GM23338 (cell line): ENCODE results near the gene CELSR1. TPM values are rescaled to one million over a fixed set of nuclear protein-coding genes. Genes with fewer than 3 reads are reported as not detected.

ENCODE experiments used
- ATAC-seq: fragments of 200-7000 bp; cut with Tn5 transposase; 3 replicates; pipeline ENCODE4 v1.9.1; 2020
- DNase-seq: peaks from one replicate; pipeline ENCODE4 v3.0.0-alpha.2; 2015; ENCODE audit warnings: low spot score
- H2AFZ ChIP-seq: fragments of 200-600 bp; sonication (generic); 2 replicates; pipeline ENCODE4 v1.8.0; 2016; ENCODE audit warnings: antibody characterized with exemption, mild to moderate bottlenecking, moderate library complexity
- H3F3A ChIP-seq: fragments of 200-600 bp; sonication (generic); replicated peaks from 2 replicates; pipeline ENCODE4 v1.8.0; 2017; ENCODE audit warnings: antibody characterized with exemption, mixed run types, low read depth
- H3K27ac ChIP-seq: fragments of 200-600 bp; sonication (generic); 2 replicates; pipeline ENCODE4 v1.6.1; 2016; ENCODE audit warnings: low read depth
- H3K27me3 ChIP-seq: fragments of 200-600 bp; sonication (generic); 2 replicates; pipeline ENCODE4 v1.8.0; 2016; ENCODE audit warnings: mild to moderate bottlenecking, mixed run types, moderate library complexity; ENCODE audit not compliant: insufficient read depth
- H3K36me3 ChIP-seq: fragments of 200-600 bp; sonication (generic); 2 replicates; pipeline ENCODE4 v1.8.0; 2016; ENCODE audit warnings: mild to moderate bottlenecking; ENCODE audit not compliant: insufficient read depth
- H3K4me1 ChIP-seq: fragments of 200-600 bp; sonication (generic); 2 replicates; pipeline ENCODE4 v1.8.0; 2016; ENCODE audit warnings: mild to moderate bottlenecking, moderate library complexity; ENCODE audit not compliant: insufficient read depth
- H3K4me2 ChIP-seq: fragments of 200-600 bp; sonication (generic); 2 replicates; pipeline ENCODE4 v1.7.1; 2017; ENCODE audit warnings: mixed run types
- H3K4me3 ChIP-seq: fragments of 200-600 bp; sonication (generic); 2 replicates; pipeline ENCODE4 v1.6.1; 2016; ENCODE audit warnings: mixed run types
- H3K79me2 ChIP-seq: fragments of 200-600 bp; sonication (generic); replicated peaks from 2 replicates; pipeline ENCODE4 v1.8.0; 2017; ENCODE audit warnings: mild to moderate bottlenecking; ENCODE audit not compliant: insufficient read depth
- H3K9me2 ChIP-seq: fragments of 200-600 bp; sonication (generic); 2 replicates; pipeline ENCODE4 v1.8.0; 2017; ENCODE audit not compliant: insufficient read depth
- H4K20me1 ChIP-seq: fragments of 200-600 bp; sonication (generic); replicated peaks from 2 replicates; pipeline ENCODE4 v1.8.0; 2017; ENCODE audit warnings: mild to moderate bottlenecking; ENCODE audit not compliant: insufficient read depth
- H3K27ac Mint-ChIP-seq: 2 replicates; pipeline ENCODE4 v1.8.0; 2020; ENCODE audit warnings: inconsistent platforms, mild to moderate bottlenecking, moderate library complexity, mixed read lengths
- H3K27me3 Mint-ChIP-seq: 3 replicates; pipeline ENCODE4 v1.8.0; 2022; ENCODE audit warnings: low read depth, mild to moderate bottlenecking, moderate library complexity, mixed read lengths, inconsistent platforms; ENCODE audit not compliant: insufficient read depth, poor library complexity
- H3K36me3 Mint-ChIP-seq: 3 replicates; pipeline ENCODE4 v1.8.0; 2021; ENCODE audit warnings: low read depth, mild to moderate bottlenecking, inconsistent platforms, moderate library complexity, mixed read lengths
- H3K4me1 Mint-ChIP-seq: 3 replicates; pipeline ENCODE4 v1.8.0; 2020; ENCODE audit warnings: mild to moderate bottlenecking, inconsistent platforms, mixed read lengths
- H3K4me3 Mint-ChIP-seq: 3 replicates; pipeline ENCODE4 v1.8.0; 2021; ENCODE audit warnings: moderate library complexity, mild to moderate bottlenecking, inconsistent platforms, mixed read lengths
- H3K9me3 Mint-ChIP-seq: 3 replicates; pipeline ENCODE4 v1.8.0; 2020; ENCODE audit warnings: moderate library complexity, mild to moderate bottlenecking, inconsistent platforms, mixed read lengths
- CTCF ChIP-seq, 2 experiments: fragments of 200-600 bp in 1 of 2; sonication (generic) in 1 of 2; conservative IDR thresholded peaks; 2 replicates each; pipeline versions ENCODE4 v1.5.1 to v1.6.1; 2016 to 2017; ENCODE audit warnings: antibody characterized with exemption in 2 of 2, low read depth in 2 of 2, mild to moderate bottlenecking in 2 of 2, moderate library complexity in 1 of 2
- EZH2 ChIP-seq: fragments of 200-600 bp; sonication (generic); IDR thresholded peaks from one replicate; pipeline ENCODE4 v1.8.0; 2017; ENCODE audit warnings: antibody characterized with exemption, mild to moderate bottlenecking, low read depth; ENCODE audit not compliant: unreplicated experiment
- NANOG ChIP-seq: IDR thresholded peaks from 2 replicates; pipeline ENCODE4 v1.6.1; 2016; ENCODE audit warnings: antibody characterized with exemption, borderline replicate concordance
- POLR2AphosphoS5 ChIP-seq: IDR thresholded peaks from 2 replicates; pipeline ENCODE4 v1.6.1; 2016; ENCODE audit warnings: antibody characterized with exemption, low read depth
- ZNF114 ChIP-seq: fragments of 250-450 bp; sonication (Bioruptor Pico); IDR thresholded peaks from 2 replicates; pipeline ENCODE4 v1.5.0; 2020; ENCODE audit warnings: mild to moderate bottlenecking, moderate library complexity
- ZNF331 ChIP-seq: fragments of 250-450 bp; sonication (Bioruptor Pico); IDR thresholded peaks from 2 replicates; pipeline ENCODE4 v1.5.0; 2020; ENCODE audit warnings: low read depth, mild to moderate bottlenecking, moderate library complexity
- polyA plus RNA-seq: library from polyadenylated mRNA; unstranded; fragments of >200 nt; fragmentation: Nextera tagmentation; extraction: Ambion mirVana; gene quantifications from 2 replicates; pipeline ENCODE4 v1.2.1, GENCODE V29; 2016
- total RNA-seq: library from RNA; depleted of rRNA; stranded (reverse); fragments of >200 nt; shearing (Covaris generic); gene quantifications from 2 replicates; pipeline ENCODE4 v1.2.3, GENCODE V29; 2014
- TF ChIP-seq, protein P1 (sequence below): IDR thresholded peaks from one replicate; pipeline ENCODE4 v1.6.1; 2018; ENCODE audit warnings: antibody characterized with exemption; ENCODE audit not compliant: unreplicated experiment

Gene CELSR1
- total and polyA plus RNA-seq, 2 experiments from 2014 or later = 4.8 to 20.4 TPM

DNA sequence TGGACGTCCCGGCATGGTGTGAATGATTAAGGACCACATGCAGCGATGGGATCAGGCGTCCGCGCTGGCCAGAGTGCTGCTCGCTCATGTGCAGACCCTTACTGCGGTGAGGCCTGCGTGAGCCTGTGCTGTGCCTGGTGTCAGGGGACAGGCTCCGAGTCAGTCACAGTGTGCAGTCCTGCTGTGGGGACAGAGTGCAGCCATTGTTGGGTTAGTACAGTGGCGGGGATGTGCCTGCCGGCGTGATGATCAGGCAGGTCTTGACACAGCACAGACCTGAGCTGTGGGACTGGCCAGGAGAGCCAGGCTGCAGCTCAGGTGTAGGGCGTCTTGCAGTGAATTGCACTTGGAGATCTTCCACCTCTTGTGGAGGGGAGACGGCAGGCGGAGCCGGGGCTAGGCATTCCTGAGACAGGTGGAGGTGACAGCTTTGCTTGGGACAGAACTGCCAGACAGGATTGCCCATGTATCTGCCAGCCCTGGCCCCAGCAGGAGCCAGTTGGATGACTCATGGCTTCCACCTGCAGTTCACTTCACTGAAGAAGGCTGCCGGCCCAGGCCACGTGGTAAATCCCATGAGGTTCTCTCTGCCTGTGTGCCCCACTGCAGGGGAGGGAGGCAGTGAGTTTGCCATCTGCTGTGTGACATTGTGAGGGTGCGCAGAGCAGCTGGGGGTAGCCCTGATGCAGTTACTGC lies 184.6 kb downstream of the CELSR1 start:
- peaks cover 4% of the 10 kb centered on the region for H4K20me1 ChIP-seq
- H3K27ac ChIP-seq = no peak overlapping the region
- H3K9me3 Mint-ChIP-seq = no peaks in the 10 kb centered on the region; the same call in 2 of the 3 replicates
- H3K36me3 Mint-ChIP-seq = peaks cover 65% of the 10 kb centered on the region
- no peaks in the 10 kb centered on the region for H3K9me2 ChIP-seq
- H3K4me3 Mint-ChIP-seq = no peak overlapping the region
- H3K4me1 Mint-ChIP-seq = no peaks in the 10 kb centered on the region
- no peaks in the 10 kb centered on the region for H3K79me2 ChIP-seq
- no peaks in the 10 kb centered on the region for H3K27me3 ChIP-seq
- TF ChIP-seq, protein P1, sequence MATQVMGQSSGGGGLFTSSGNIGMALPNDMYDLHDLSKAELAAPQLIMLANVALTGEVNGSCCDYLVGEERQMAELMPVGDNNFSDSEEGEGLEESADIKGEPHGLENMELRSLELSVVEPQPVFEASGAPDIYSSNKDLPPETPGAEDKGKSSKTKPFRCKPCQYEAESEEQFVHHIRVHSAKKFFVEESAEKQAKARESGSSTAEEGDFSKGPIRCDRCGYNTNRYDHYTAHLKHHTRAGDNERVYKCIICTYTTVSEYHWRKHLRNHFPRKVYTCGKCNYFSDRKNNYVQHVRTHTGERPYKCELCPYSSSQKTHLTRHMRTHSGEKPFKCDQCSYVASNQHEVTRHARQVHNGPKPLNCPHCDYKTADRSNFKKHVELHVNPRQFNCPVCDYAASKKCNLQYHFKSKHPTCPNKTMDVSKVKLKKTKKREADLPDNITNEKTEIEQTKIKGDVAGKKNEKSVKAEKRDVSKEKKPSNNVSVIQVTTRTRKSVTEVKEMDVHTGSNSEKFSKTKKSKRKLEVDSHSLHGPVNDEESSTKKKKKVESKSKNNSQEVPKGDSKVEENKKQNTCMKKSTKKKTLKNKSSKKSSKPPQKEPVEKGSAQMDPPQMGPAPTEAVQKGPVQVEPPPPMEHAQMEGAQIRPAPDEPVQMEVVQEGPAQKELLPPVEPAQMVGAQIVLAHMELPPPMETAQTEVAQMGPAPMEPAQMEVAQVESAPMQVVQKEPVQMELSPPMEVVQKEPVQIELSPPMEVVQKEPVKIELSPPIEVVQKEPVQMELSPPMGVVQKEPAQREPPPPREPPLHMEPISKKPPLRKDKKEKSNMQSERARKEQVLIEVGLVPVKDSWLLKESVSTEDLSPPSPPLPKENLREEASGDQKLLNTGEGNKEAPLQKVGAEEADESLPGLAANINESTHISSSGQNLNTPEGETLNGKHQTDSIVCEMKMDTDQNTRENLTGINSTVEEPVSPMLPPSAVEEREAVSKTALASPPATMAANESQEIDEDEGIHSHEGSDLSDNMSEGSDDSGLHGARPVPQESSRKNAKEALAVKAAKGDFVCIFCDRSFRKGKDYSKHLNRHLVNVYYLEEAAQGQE = no peak
- no peak for TF ChIP-seq NANOG
- TF ChIP-seq POLR2AphosphoS5 = no peak
- no peak for TF ChIP-seq ZNF114
- no peak overlapping the region for H2AFZ ChIP-seq
- H3F3A ChIP-seq = peaks cover 4% of the 10 kb centered on the region; the same call in 1 of the 2 replicates
- H3K27ac Mint-ChIP-seq = no peak overlapping the region
- no peak overlapping the region for H3K4me3 ChIP-seq
- no peaks in the 10 kb centered on the region for H3K4me1 ChIP-seq
- H3K27me3 Mint-ChIP-seq = peaks cover 8% of the 10 kb centered on the region
- no peak overlapping the region for H3K4me2 ChIP-seq
- ATAC-seq (no peak), DNase-seq (no peak)
- peaks cover 11% of the 10 kb centered on the region; the same call in 1 of the 2 replicates for H3K36me3 ChIP-seq

DNA sequence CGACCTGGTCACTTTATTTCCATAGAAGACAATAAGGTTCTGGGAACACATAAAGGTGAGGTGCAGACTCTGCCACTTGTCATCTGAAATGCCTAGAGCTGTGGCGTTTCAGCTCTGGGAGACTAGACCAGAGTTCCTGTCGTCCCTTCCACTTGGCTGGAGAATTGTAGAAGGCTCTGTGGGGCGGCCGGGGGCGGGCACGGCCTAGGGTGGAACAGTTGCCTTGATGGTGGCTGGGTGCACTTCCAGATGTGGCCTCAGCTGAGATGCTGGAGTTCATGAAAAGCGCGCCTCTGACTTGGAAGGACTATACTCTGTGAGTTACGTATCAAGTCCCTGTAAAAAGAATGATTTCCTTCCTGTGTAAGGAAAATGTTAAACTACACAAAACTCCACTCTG lies 185.1 kb downstream of the CELSR1 start:
- Histone ChIP-seq H3K4me1 (no peaks in the 10 kb centered on the region), H3K27ac (no peak overlapping the region), H3F3A (peaks cover 4% of the 10 kb centered on the region; the same call in 1 of the 2 replicates), H3K4me3 (no peak overlapping the region), H3K79me2 (no peaks in the 10 kb centered on the region), H2AFZ (no peak overlapping the region), H3K9me2 (no peaks in the 10 kb centered on the region), H3K36me3 (peaks cover 11% of the 10 kb centered on the region; the same call in 1 of the 2 replicates), H4K20me1 (peaks cover 4% of the 10 kb centered on the region), H3K27me3 (no peaks in the 10 kb centered on the region), H3K4me2 (no peak overlapping the region)
- H3K9me3 Mint-ChIP-seq = no peaks in the 10 kb centered on the region; the same call in 2 of the 3 replicates
- DNase-seq (no peak), ATAC-seq (no peak)
- no peaks in the 10 kb centered on the region for H3K4me1 Mint-ChIP-seq
- H3K27ac Mint-ChIP-seq = no peak overlapping the region
- peaks cover 8% of the 10 kb centered on the region for H3K27me3 Mint-ChIP-seq
- H3K4me3 Mint-ChIP-seq = no peak overlapping the region
- peaks cover 67% of the 10 kb centered on the region for H3K36me3 Mint-ChIP-seq
- TF ChIP-seq CTCF (conservative IDR thresholded peaks at IDR 0.05; ENCODE audit: low read depth in 2 of 2) = no peak
- TF ChIP-seq EZH2 = no peak
- TF ChIP-seq, protein P1 = no peak
- TF ChIP-seq ZNF331 = no peak
- TF ChIP-seq POLR2AphosphoS5 = no peak
